CD8-positive, alpha-beta memory T cell (primary cell): ENCODE data around the gene CEMIP2. TPM values are rescaled to one million over a fixed set of nuclear protein-coding genes. Genes with fewer than 3 reads are reported as not detected.

ENCODE experiments used
- CTCF ChIA-PET: fragments of 350-600 bp; sonication (Branson Sonifier 250); formaldehyde crosslinking; loops from one replicate; lab custom pipeline; 2021; ENCODE audit warnings: antibody characterized with exemption; lab: Charles Lee
- POLR2A ChIA-PET: fragments of 350-600 bp; sonication (Branson Sonifier 250); formaldehyde crosslinking; loops from one replicate; lab custom pipeline; 2021; ENCODE audit warnings: antibody characterized with exemption; lab: Charles Lee
- DNase-seq, 5 donors: peaks; one replicate each; pipeline versions ENCODE4 v3.0.0 to v3.0.0-alpha.2; 2020 to 2022; ENCODE audit warnings: mixed read lengths in 1 of 5
- H3K27ac ChIP-seq: one replicate; pipeline ENCODE4 v1.7.0; 2013; ENCODE audit warnings: low read depth, mild to moderate bottlenecking, low read length, moderate library complexity
- H3K27me3 ChIP-seq: 2 replicates; pipeline ENCODE4 v1.7.0; 2013; ENCODE audit warnings: low read length, mild to moderate bottlenecking; ENCODE audit not compliant: insufficient read depth, poor library complexity, severe bottlenecking
- H3K36me3 ChIP-seq: 2 replicates; pipeline ENCODE4 v1.7.0; 2013; ENCODE audit warnings: mild to moderate bottlenecking, low read length, moderate library complexity; ENCODE audit not compliant: insufficient read depth
- H3K4me1 ChIP-seq: 2 replicates; pipeline ENCODE4 v1.7.0; 2013; ENCODE audit warnings: mild to moderate bottlenecking, low read length, moderate library complexity; ENCODE audit not compliant: insufficient read depth
- H3K4me3 ChIP-seq: 2 replicates; pipeline ENCODE4 v1.7.0; 2013; ENCODE audit warnings: mild to moderate bottlenecking, low read length
- H3K9me3 ChIP-seq: 2 replicates; pipeline ENCODE4 v1.7.0; 2013; ENCODE audit warnings: mild to moderate bottlenecking, low read length
- H3K27ac Mint-ChIP-seq, 8 donors: one replicate each; pipeline ENCODE4 v1.8.0; 2020 to 2021; ENCODE audit warnings: mixed read lengths in 8 of 8, mild to moderate bottlenecking in 6 of 8, inconsistent platforms in 3 of 8, moderate library complexity in 3 of 8
- H3K27me3 Mint-ChIP-seq, 2 donors: one replicate each; pipeline ENCODE4 v1.8.0; 2020 to 2021; ENCODE audit warnings: mixed read lengths in 2 of 2, mild to moderate bottlenecking in 1 of 2, moderate library complexity in 1 of 2
- H3K36me3 Mint-ChIP-seq, 3 donors: one replicate each; pipeline ENCODE4 v1.8.0; 2020 to 2021; ENCODE audit warnings: mixed read lengths in 3 of 3, inconsistent platforms in 1 of 3, mild to moderate bottlenecking in 1 of 3
- H3K4me1 Mint-ChIP-seq, 3 donors: one replicate each; pipeline ENCODE4 v1.8.0; 2020 to 2021; ENCODE audit warnings: mixed read lengths in 3 of 3, inconsistent platforms in 1 of 3, mild to moderate bottlenecking in 1 of 3
- H3K4me3 Mint-ChIP-seq, 7 donors: one replicate each; pipeline ENCODE4 v1.8.0; 2020 to 2021; ENCODE audit warnings: mixed read lengths in 7 of 7, mild to moderate bottlenecking in 6 of 7, moderate library complexity in 4 of 7, inconsistent platforms in 2 of 7
- H3K9me3 Mint-ChIP-seq, 5 donors: one replicate each; pipeline ENCODE4 v1.8.0; 2020 to 2022; ENCODE audit warnings: mixed read lengths in 5 of 5, mild to moderate bottlenecking in 3 of 5, moderate library complexity in 2 of 5, inconsistent platforms in 1 of 5
- polyA plus RNA-seq: library from polyadenylated mRNA; unstranded; fragments of 300-500 nt; fragmentation: Illumina TruSeq; gene quantifications from one replicate; pipeline ENCODE4 v1.2.3, GENCODE V29; 2021
- total RNA-seq, 2 experiments: library from RNA; stranded (reverse); gene quantifications; one replicate each; pipeline ENCODE4 v1.2.3, GENCODE V29; 2021

CEMIP2 gene
- total and polyA plus RNA-seq, 3 experiments from 2014 or later, result 8.8 to 75.5 (median 74.1) TPM

DNA sequence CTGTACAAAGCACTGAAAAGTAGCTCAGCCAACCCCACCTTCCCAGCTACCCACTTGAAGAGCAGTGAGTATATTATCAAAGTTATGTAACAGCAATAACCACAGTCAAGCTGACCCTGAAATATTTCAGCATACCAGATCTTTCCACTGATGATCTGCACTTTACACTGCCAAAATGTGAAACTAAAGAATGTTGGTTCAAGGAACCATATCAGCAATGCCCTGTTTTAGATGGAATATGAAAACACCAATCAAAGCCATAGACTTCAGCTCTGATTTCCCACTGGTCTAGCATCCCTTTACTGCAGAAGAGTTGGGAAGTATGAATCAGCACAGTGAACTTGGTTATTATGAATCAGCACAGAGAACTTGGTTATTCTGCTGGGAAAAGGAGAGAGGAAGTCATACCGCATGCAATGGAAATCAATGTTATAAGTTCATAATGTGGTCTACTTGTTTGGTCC, 20.0 kb downstream of the CEMIP2 start:
- Mint-ChIP-seq H3K27ac (no peak overlapping the region), H3K27me3 (no peaks in the 10 kb centered on the region), H3K36me3 (peaks cover 29 to 72% (median 42%) of the 10 kb centered on the region in 3 donors), H3K4me3 (no peak overlapping the region), H3K4me1 (peaks cover 26 to 52% (median 38%) of the 10 kb centered on the region in 3 donors), H3K9me3 (no peaks in the 10 kb centered on the region)
- no peak overlapping the region for H3K27ac ChIP-seq
- peaks cover 21% of the 10 kb centered on the region for H3K36me3 ChIP-seq
- no peaks in the 10 kb centered on the region for H3K27me3 ChIP-seq
- no peak overlapping the region for H3K4me3 ChIP-seq
- DNase-seq, result no peak
- POLR2A ChIA-PET, result no interaction called here
- H3K9me3 ChIP-seq, result no peaks in the 10 kb centered on the region
- CTCF ChIA-PET, result interaction anchor here (0.9 to 1.3 kb wide), 3 partner anchors 9 to 39 kb away, joined by 3 to 4 read pairs (median 3); no protein-coding TSS in a partner anchor
- H3K4me1 ChIP-seq, result peaks cover 13% of the 10 kb centered on the region

- no peak overlapping the region for H3K4me3 ChIP-seq
- peaks cover 21% of the 10 kb centered on the region for H3K36me3 ChIP-seq
- no peaks in the 10 kb centered on the region for H3K9me3 Mint-ChIP-seq
- H3K27ac Mint-ChIP-seq, result peak overlapping the region in 2 of 8 donors; percentile 11 to 54
- H3K27me3 ChIP-seq, result no peaks in the 10 kb centered on the region
- peaks cover 29 to 78% (median 41%) of the 10 kb centered on the region in 3 donors for H3K36me3 Mint-ChIP-seq
- peaks cover 6% of the 10 kb centered on the region for H3K4me1 ChIP-seq
- no peaks in the 10 kb centered on the region for H3K9me3 ChIP-seq
- no peak overlapping the region for H3K4me3 Mint-ChIP-seq
- no peak for DNase-seq
- no peaks in the 10 kb centered on the region for H3K27me3 Mint-ChIP-seq
- CTCF ChIA-PET, result interaction anchor here (0.7 to 1.3 kb wide), 4 partner anchors 8 to 38 kb away, joined by 3 to 4 read pairs (median 3); no protein-coding TSS in a partner anchor
- POLR2A ChIA-PET, result interaction anchor here (0.6 to 1.4 kb wide), 2 partner anchors 10 to 1289 kb away, joined by 3 read pairs; no protein-coding TSS in a partner anchor
- H3K4me1 Mint-ChIP-seq, result peaks cover 19 to 49% (median 33%) of the 10 kb centered on the region in 3 donors
- H3K27ac ChIP-seq, result no peak overlapping the region
These were observed 20.7 kb downstream of the CEMIP2 start for GRCh38 chr9:71747576-71747975.

GRCh38 chr9:71746758-71747125, 21.6 kb downstream of the CEMIP2 start:
- H3K27ac Mint-ChIP-seq, result no peak overlapping the region
- H3K36me3 ChIP-seq, result peaks cover 21% of the 10 kb centered on the region
- no peaks in the 10 kb centered on the region for H3K4me1 ChIP-seq
- no peak overlapping the region for H3K27ac ChIP-seq
- no peaks in the 10 kb centered on the region for H3K9me3 Mint-ChIP-seq
- no peaks in the 10 kb centered on the region for H3K9me3 ChIP-seq
- H3K36me3 Mint-ChIP-seq, result peaks cover 29 to 85% (median 46%) of the 10 kb centered on the region in 3 donors
- no peaks in the 10 kb centered on the region for H3K27me3 ChIP-seq
- POLR2A ChIA-PET, result interaction anchor here (1.4 kb wide), 1 partner anchor 9 kb away, joined by 3 read pairs; no protein-coding TSS in a partner anchor
- peaks cover 14 to 48% (median 34%) of the 10 kb centered on the region in 3 donors for H3K4me1 Mint-ChIP-seq
- H3K4me3 Mint-ChIP-seq, result no peak overlapping the region
- CTCF ChIA-PET, result interaction anchor here (0.7 kb wide), 1 partner anchor 20 kb away, joined by 3 read pairs; no protein-coding TSS in a partner anchor
- H3K4me3 ChIP-seq, result no peak overlapping the region
- no peak for DNase-seq
- no peaks in the 10 kb centered on the region for H3K27me3 Mint-ChIP-seq

GRCh38 chr9:71746023-71746757, 22.1 kb downstream of the CEMIP2 start:
- H3K27ac ChIP-seq, result no peak overlapping the region
- Mint-ChIP-seq H3K4me1 (peaks cover 11 to 44% (median 30%) of the 10 kb centered on the region in 3 donors), H3K27ac (no peak overlapping the region), H3K9me3 (no peaks in the 10 kb centered on the region), H3K36me3 (peaks cover 29 to 83% (median 45%) of the 10 kb centered on the region in 3 donors), H3K4me3 (no peak overlapping the region), H3K27me3 (no peaks in the 10 kb centered on the region)
- H3K27me3 ChIP-seq, result no peaks in the 10 kb centered on the region
- H3K4me1 ChIP-seq, result no peaks in the 10 kb centered on the region
- DNase-seq, result no peak
- H3K36me3 ChIP-seq, result peaks cover 21% of the 10 kb centered on the region
- ChIA-PET CTCF (no interaction called here), POLR2A (no interaction called here)
- no peak overlapping the region for H3K4me3 ChIP-seq
- H3K9me3 ChIP-seq, result no peaks in the 10 kb centered on the region

GRCh38 chr9:71744754-71745521, 23.4 kb downstream of the CEMIP2 start:
- peaks cover 21% of the 10 kb centered on the region for H3K36me3 ChIP-seq
- H3K36me3 Mint-ChIP-seq, result peaks cover 31 to 85% (median 47%) of the 10 kb centered on the region in 3 donors
- H3K27me3 ChIP-seq, result no peaks in the 10 kb centered on the region
- H3K9me3 Mint-ChIP-seq, result no peaks in the 10 kb centered on the region
- H3K27ac Mint-ChIP-seq, result peak overlapping the region in 2 of 8 donors; percentile 13 to 53
- ChIA-PET CTCF (no interaction called here), POLR2A (no interaction called here)
- DNase-seq, result no peak
- H3K4me1 ChIP-seq, result no peaks in the 10 kb centered on the region
- H3K27ac ChIP-seq, result no peak overlapping the region
- no peaks in the 10 kb centered on the region for H3K27me3 Mint-ChIP-seq
- H3K4me3 Mint-ChIP-seq, result no peak overlapping the region
- no peaks in the 10 kb centered on the region for H3K9me3 ChIP-seq
- peaks cover 7 to 42% (median 31%) of the 10 kb centered on the region in 3 donors for H3K4me1 Mint-ChIP-seq
- no peak overlapping the region for H3K4me3 ChIP-seq

DNA sequence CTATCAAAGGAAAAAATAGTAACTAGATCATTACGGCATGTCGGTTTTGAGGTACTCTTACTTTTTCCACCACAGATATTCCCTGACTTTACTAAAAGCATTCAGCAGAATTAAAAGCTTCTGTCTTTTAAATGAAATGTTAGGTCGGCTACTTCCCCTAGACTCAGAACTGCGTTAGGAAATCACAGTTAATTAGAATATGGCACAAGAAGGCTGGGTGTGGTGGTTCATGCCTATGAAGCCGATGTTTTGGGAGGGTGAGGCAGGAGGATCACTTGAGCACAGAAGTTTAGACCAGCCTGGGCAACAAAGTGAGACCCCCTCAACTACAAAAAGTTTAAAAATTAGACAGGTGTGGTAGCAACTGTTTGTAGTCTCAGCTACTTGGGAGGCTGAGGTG, 24.4 kb downstream of the CEMIP2 start:
- no peaks in the 10 kb centered on the region for H3K4me1 ChIP-seq
- no peaks in the 10 kb centered on the region for H3K27me3 ChIP-seq
- H3K27ac Mint-ChIP-seq, result no peak overlapping the region
- ChIA-PET POLR2A (no interaction called here), CTCF (no interaction called here)
- H3K4me1 Mint-ChIP-seq, result peaks cover 6 to 38% (median 29%) of the 10 kb centered on the region in 3 donors
- H3K9me3 Mint-ChIP-seq, result no peaks in the 10 kb centered on the region
- H3K36me3 Mint-ChIP-seq, result peaks cover 37 to 83% (median 47%) of the 10 kb centered on the region in 3 donors
- no peak overlapping the region for H3K27ac ChIP-seq
- H3K27me3 Mint-ChIP-seq, result no peaks in the 10 kb centered on the region
- peaks cover 19% of the 10 kb centered on the region for H3K36me3 ChIP-seq
- H3K4me3 Mint-ChIP-seq, result no peak overlapping the region
- no peaks in the 10 kb centered on the region for H3K9me3 ChIP-seq
- H3K4me3 ChIP-seq, result no peak overlapping the region
- DNase-seq, result no peak

DNA sequence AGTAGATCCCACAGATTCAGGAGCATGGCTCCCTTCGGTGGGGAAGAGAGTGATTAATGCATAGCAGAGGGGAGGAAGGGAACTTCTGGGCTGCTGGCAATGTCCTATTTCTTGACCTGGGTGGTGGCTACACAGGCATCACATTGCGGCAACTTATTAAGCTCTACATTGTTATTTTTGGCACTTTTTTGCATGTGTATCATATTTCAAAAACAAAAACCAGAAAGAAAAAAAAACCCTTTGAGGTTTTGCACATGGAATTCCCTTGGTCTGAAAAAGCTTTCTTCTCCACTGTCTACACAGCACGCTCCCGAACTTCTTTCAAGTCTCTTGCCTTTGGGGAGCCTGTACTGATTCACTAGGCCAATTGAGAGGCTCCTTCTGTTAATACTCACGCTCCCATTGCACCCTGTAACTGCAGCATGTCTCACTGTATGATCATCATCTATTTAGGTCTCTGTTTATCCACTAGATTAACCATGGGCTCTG, 25.1 kb downstream of the CEMIP2 start:
- Histone ChIP-seq H3K27ac (no peak overlapping the region), H3K4me1 (no peaks in the 10 kb centered on the region), H3K4me3 (no peak overlapping the region), H3K27me3 (no peaks in the 10 kb centered on the region), H3K36me3 (peaks cover 12% of the 10 kb centered on the region), H3K9me3 (no peaks in the 10 kb centered on the region)
- ChIA-PET CTCF (no interaction called here), POLR2A (no interaction called here)
- peaks cover 2 to 33% (median 25%) of the 10 kb centered on the region in 3 donors for H3K4me1 Mint-ChIP-seq
- H3K9me3 Mint-ChIP-seq, result no peaks in the 10 kb centered on the region
- peak overlapping the region in 1 of 8 donors; percentile 92 for H3K27ac Mint-ChIP-seq
- DNase-seq, result no peak
- H3K36me3 Mint-ChIP-seq, result peaks cover 32 to 82% (median 45%) of the 10 kb centered on the region in 3 donors
- no peaks in the 10 kb centered on the region for H3K27me3 Mint-ChIP-seq
- H3K4me3 Mint-ChIP-seq, result no peak overlapping the region
